Measurements from ENCODE around the gene DCAF10.

- TF ChIP-seq EZH2 (IDR thresholded peaks at IDR 0.05; ENCODE audit: borderline replicate concordance, low read depth, low read length, poor library complexity, severe bottlenecking) (no peak), CTCF (conservative IDR thresholded peaks at IDR 0.05; ENCODE audit: low read depth, low read length) (no peak)
Measured at GRCh38 chr9:37902796-37903646, 102.4 kb downstream of the DCAF10 start.
